HTR-8/SVneo (cell line): ENCODE results near the gene ALG1.
"Not testable (repeated sequence)": the region's sequence is repeated elsewhere in the genome, so short reads cannot be mapped to it uniquely, and the experiment has no call there.

Experiments
- DNase-seq: peaks from one replicate; pipeline ENCODE4 v3.0.0; 2011; ENCODE audit warnings: low spot score, mixed read lengths; ENCODE audit not compliant: insufficient read length
- FAIRE-seq: peaks from 2 replicates; lab custom pipeline; 2011; peaks lifted over from hg19 to GRCh38; lab: Jason Lieb, UNC

The ALG1 gene

GRCh38 chr16:5044011-5044540 lies 27.6 kb upstream of the ALG1 start:
- FAIRE-seq: no peak
- DNase-seq: no peak

GRCh38 chr16:5044581-5044980 lies 27.1 kb upstream of the ALG1 start:
- not testable (repeated sequence) for FAIRE-seq, DNase-seq

GRCh38 chr16:5045499-5046115 lies 26.0 kb upstream of the ALG1 start:
- FAIRE-seq: no peak
- no peak for DNase-seq

GRCh38 chr16:5046914-5047313 lies 24.7 kb upstream of the ALG1 start:
- FAIRE-seq (no peak), DNase-seq (no peak)

- FAIRE-seq (no peak), DNase-seq (no peak)
Measured at GRCh38 chr16:5054876-5055865, 16.5 kb upstream of the ALG1 start.

GRCh38 chr16:5056352-5056751 lies 15.3 kb upstream of the ALG1 start:
- DNase-seq: no peak
- no peak for FAIRE-seq

- FAIRE-seq: no peak
- no peak for DNase-seq
Measured at GRCh38 chr16:5058476-5058875, 13.2 kb upstream of the ALG1 start.

GRCh38 chr16:5059386-5060072 lies 12.1 kb upstream of the ALG1 start:
- FAIRE-seq (no peak), DNase-seq (no peak)

GRCh38 chr16:5060073-5060641 lies 11.5 kb upstream of the ALG1 start:
- FAIRE-seq (no peak), DNase-seq (no peak)

- DNase-seq: no peak
- no peak for FAIRE-seq
Measured at GRCh38 chr16:5062051-5062450, 9.6 kb upstream of the ALG1 start.

- FAIRE-seq (no peak), DNase-seq (no peak)
Measured at GRCh38 chr16:5062790-5063765, 8.6 kb upstream of the ALG1 start.

GRCh38 chr16:5064915-5065314 lies 6.7 kb upstream of the ALG1 start:
- FAIRE-seq (peak; percentile 58), DNase-seq (no peak)

- DNase-seq (no peak), FAIRE-seq (no peak)
Measured at GRCh38 chr16:5065326-5065725, 6.3 kb upstream of the ALG1 start.

GRCh38 chr16:5065813-5066212 lies 5.8 kb upstream of the ALG1 start, which contains the start of gene C16orf89:
C16orf89 (minus strand) TSS chr16:5065956; CDS start chr16:5065908, 48 bp downstream.
- no peak for DNase-seq
- no peak for FAIRE-seq

- DNase-seq: no peak
- FAIRE-seq: no peak
Measured at GRCh38 chr16:5066511-5066910, 5.1 kb upstream of the ALG1 start.

- FAIRE-seq (no peak), DNase-seq (no peak)
Measured at GRCh38 chr16:5069048-5069447, 2.6 kb upstream of the ALG1 start.

GRCh38 chr16:5069854-5070253 lies 1.8 kb upstream of the ALG1 start:
- DNase-seq (no peak), FAIRE-seq (no peak)

- DNase-seq: no peak
- FAIRE-seq: no peak
Measured at GRCh38 chr16:5070431-5071186, 1.0 kb upstream of the ALG1 start.
